Aorta (tissue), 5 donors: ENCODE data around the gene TMEM125. TPM values are rescaled to one million over a fixed set of nuclear protein-coding genes. Genes with fewer than 3 reads are reported as not detected.

Experiments
- ATAC-seq: fragments of 200-7000 bp; cut with Tn5 transposase; one replicate; pipeline ENCODE4 v1.9.1; 2022; ENCODE audit warnings: moderate library complexity; ENCODE audit not compliant: low FRiP score
- DNase-seq, 2 donors: peaks; one replicate each; pipeline ENCODE4 v3.0.0-alpha.2; 2020
- H3K27ac ChIP-seq, 2 donors: one replicate each; pipeline ENCODE4 v1.5.1; 2013; ENCODE audit warnings: low read length in 2 of 2, mild to moderate bottlenecking in 2 of 2, moderate library complexity in 2 of 2, control low read depth in 1 of 2, inconsistent platforms in 1 of 2, low read depth in 1 of 2
- H3K27me3 ChIP-seq, 2 donors: one replicate each; pipeline ENCODE4 v1.6.1; 2013; ENCODE audit warnings: control low read depth in 1 of 2, low read length in 1 of 2, mild to moderate bottlenecking in 1 of 2, moderate library complexity in 1 of 2; ENCODE audit not compliant: insufficient read depth in 2 of 2, control insufficient read depth in 1 of 2
- H3K36me3 ChIP-seq, 2 donors: one replicate each; pipeline ENCODE4 v1.6.1; 2013; ENCODE audit warnings: control low read depth in 1 of 2, low read length in 1 of 2, mild to moderate bottlenecking in 1 of 2; ENCODE audit not compliant: insufficient read depth in 2 of 2, control insufficient read depth in 1 of 2
- H3K4me1 ChIP-seq, 2 donors: one replicate each; pipeline ENCODE4 v1.6.1; 2013; ENCODE audit warnings: low read length in 2 of 2, control low read depth in 1 of 2, mild to moderate bottlenecking in 1 of 2, moderate library complexity in 1 of 2; ENCODE audit not compliant: insufficient read depth in 2 of 2, control insufficient read depth in 1 of 2
- H3K4me3 ChIP-seq, 2 donors: one replicate each; pipeline ENCODE4 v1.5.1; 2013; ENCODE audit warnings: low read length in 2 of 2, control low read depth in 1 of 2, mild to moderate bottlenecking in 1 of 2
- H3K9me3 ChIP-seq: one replicate; pipeline ENCODE4 v1.6.1; 2013; ENCODE audit warnings: mild to moderate bottlenecking, low read length; ENCODE audit not compliant: control insufficient read depth
- whole genome bisulfite sequencing, 2 donors: extraction: QIAGEN DNeasy Blood & Tissue Kit; methylation state at CpG; one replicate each; pipeline ENCODE4 v1.1.7; 2013; 5-methylcytosine and 5-hydroxymethylcytosine counted together
- intact Hi-C, 2 donors: fragments of 100-400 bp; cut with DNase I; formaldehyde crosslinking; loops; one replicate each; pipeline versions ENCODE4 v1.14.2 to v1.15.0; 2022
- polyA plus RNA-seq, 2 donors: library from polyadenylated mRNA; stranded (reverse); fragments of 200-250 nt; gene quantifications; one replicate each; pipeline ENCODE4 v1.2.3, GENCODE V29; 2013
- total RNA-seq, 2 donors: library from RNA; stranded (reverse); fragmentation: NEBNext Ultra II Directional; extraction: Animal tissue kit (Norgen Biotek cat#: 25700); gene quantifications; one replicate each; pipeline ENCODE4 v1.2.1, GENCODE V29; 2021
- donor health status: healthy with polysubstance abuse.
- donor health status: Bipolar disorder and iron deficiency.
- donor health status: DM: no; HTN: no; CAD: no.
- donor health status: DM: no; HTN: no; CAD: no.
- donor health status: DM: yes; HTN: yes; CAD: no.

The TMEM125 gene
- total and polyA plus RNA-seq, 4 donors = 6.1 TPM; not detected in 3

- 93 to 95% methylated on average over 20 of the region's 20 CpGs for WGBS, 2 donors
- no peaks in the 10 kb centered on the region for H3K4me1 ChIP-seq
- ATAC-seq = no peak
- no peaks in the 10 kb centered on the region for H3K36me3 ChIP-seq
- H3K27ac ChIP-seq = no peak overlapping the region
- intact Hi-C loops = no loop called here
- peak; percentile 34 to 68 for DNase-seq
- H3K27me3 ChIP-seq = no peaks in the 10 kb centered on the region
- H3K9me3 ChIP-seq = no peaks in the 10 kb centered on the region
- H3K4me3 ChIP-seq = no peak overlapping the region
Measured at GRCh38 chr1:43308635-43309404, 39.0 kb downstream of the TMEM125 start.

DNA sequence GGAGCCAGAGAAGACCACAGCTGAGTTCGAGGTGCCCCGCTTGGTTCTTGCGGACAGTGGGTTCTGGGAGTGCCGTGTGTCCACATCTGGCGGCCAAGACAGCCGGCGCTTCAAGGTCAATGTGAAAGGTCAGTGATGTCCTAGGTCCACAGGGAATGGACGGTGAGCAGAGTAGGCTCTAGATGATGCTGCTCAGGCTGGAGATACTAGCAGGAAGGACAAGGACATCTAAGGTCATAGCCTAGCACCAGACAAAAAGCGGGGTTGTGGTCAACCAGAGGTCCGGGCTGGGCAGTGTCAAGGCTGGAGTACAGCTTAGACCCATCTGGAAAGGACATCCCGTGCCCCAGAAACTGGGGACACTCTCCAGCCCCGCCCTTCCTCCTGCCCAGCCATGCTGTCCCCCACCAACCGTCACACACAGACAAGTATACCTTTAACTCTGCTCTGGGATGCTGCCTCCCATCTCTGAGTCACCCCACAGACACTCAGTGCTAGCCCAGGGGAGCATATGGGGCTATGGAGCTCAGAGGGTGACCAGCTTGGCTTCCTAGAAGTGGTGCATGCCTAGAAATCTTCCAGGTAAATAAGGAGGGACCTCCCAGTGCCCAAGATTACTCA is 39.7 kb downstream of the TMEM125 start:
- Histone ChIP-seq H3K27ac (no peak overlapping the region), H3K4me1 (no peaks in the 10 kb centered on the region), H3K27me3 (no peaks in the 10 kb centered on the region), H3K9me3 (no peaks in the 10 kb centered on the region), H3K4me3 (no peak overlapping the region), H3K36me3 (no peaks in the 10 kb centered on the region)
- WGBS, 2 donors = 92 to 93% methylated on average over 13 of the region's 13 CpGs
- intact Hi-C loops = no loop called here
- ATAC-seq = no peak
- peak; percentile 40 to 59 for DNase-seq

DNA sequence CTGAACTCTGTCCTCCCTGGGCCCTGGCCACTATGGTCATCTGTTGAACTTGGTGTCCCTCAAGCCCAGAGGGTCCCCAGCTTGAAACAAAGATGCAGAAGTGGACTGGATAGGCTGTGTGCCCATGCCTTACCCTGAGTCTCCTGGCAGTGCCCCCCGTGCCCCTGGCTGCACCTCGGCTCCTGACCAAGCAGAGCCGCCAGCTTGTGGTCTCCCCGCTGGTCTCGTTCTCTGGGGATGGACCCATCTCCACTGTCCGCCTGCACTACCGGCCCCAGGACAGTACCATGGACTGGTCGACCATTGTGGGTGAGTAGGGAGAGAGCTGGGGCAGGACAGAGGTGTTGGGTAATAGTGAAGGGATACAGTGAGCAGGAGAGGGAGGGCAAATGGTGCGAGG is 41.7 kb downstream of the TMEM125 start:
- peak; percentile 37 to 55 for DNase-seq
- WGBS, 2 donors = 92% methylated on average over 9 of the region's 9 CpGs
- no peaks in the 10 kb centered on the region for H3K27me3 ChIP-seq
- no peaks in the 10 kb centered on the region for H3K4me1 ChIP-seq
- ATAC-seq = no peak
- no peak overlapping the region for H3K27ac ChIP-seq
- H3K4me3 ChIP-seq = no peak overlapping the region
- no peaks in the 10 kb centered on the region for H3K36me3 ChIP-seq
- intact Hi-C loops = no loop called here
- no peaks in the 10 kb centered on the region for H3K9me3 ChIP-seq

DNA sequence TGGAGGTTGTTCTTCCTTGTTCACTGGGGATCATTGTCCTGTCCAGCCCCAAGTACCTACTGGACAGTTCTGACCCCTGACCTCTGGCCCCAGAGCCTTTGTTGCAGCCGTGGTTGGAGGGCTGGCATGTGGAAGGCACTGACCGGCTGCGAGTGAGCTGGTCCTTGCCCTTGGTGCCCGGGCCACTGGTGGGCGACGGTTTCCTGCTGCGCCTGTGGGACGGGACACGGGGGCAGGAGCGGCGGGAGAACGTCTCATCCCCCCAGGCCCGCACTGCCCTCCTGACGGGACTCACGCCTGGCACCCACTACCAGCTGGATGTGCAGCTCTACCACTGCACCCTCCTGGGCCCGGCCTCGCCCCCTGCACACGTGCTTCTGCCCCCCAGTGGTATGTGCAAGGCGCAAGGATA is 42.4 kb downstream of the TMEM125 start:
- ATAC-seq (peak; percentile 6), DNase-seq (peak in 1 of 2 donors; percentile 66)
- H3K4me3 ChIP-seq = no peak overlapping the region
- H3K27ac ChIP-seq = no peak overlapping the region
- intact Hi-C loops = no loop called here
- no peaks in the 10 kb centered on the region for H3K27me3 ChIP-seq
- WGBS, 2 donors = 90 to 92% methylated on average over 19 of the region's 19 CpGs
- H3K4me1 ChIP-seq = no peaks in the 10 kb centered on the region
- no peaks in the 10 kb centered on the region for H3K36me3 ChIP-seq
- H3K9me3 ChIP-seq = no peaks in the 10 kb centered on the region

DNA sequence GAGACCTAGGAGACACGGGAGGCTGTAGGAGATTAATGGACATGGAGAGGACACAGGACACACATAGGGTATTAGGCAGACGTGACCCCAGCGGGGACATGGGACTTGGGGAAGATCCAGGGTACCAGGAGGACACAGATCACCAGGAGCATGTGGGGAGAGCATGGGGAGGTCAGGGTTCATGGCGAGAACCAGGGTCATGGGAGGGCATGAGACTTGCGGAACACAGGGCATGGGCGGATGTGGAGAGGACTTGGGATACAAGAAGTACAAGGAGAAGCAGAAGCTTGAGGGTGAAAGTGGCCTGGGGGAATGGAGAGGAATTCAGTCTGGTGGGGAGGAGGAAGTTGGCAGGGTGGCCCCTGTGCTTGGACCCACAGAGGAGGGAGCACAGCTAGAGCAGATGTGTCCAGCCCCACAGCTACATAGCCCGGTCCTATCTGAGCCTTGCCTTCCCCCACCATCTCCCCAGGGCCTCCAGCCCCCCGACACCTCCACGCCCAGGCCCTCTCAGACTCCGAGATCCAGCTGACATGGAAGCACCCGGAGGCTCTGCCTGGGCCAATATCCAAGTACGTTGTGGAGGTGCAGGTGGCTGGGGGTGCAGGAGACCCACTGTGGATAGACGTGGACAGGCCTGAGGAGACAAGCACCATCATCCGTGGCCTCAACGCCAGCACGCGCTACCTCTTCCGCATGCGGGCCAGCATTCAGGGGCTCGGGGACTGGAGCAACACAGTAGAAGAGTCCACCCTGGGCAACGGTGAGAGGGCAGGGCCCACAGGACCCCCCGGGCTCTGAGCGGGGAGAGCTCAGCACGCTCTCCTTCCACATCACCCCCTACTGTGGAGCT is 43.1 kb downstream of the TMEM125 start:
- H3K27ac ChIP-seq = no peak overlapping the region
- ATAC-seq (no peak), DNase-seq (peak; percentile 38 to 50)
- no peaks in the 10 kb centered on the region for H3K36me3 ChIP-seq
- no peaks in the 10 kb centered on the region for H3K27me3 ChIP-seq
- WGBS, 2 donors = 93 to 94% methylated on average over 24 of the region's 24 CpGs
- no peak overlapping the region for H3K4me3 ChIP-seq
- no peaks in the 10 kb centered on the region for H3K4me1 ChIP-seq
- no peaks in the 10 kb centered on the region for H3K9me3 ChIP-seq
- intact Hi-C loops = no loop called here

DNA sequence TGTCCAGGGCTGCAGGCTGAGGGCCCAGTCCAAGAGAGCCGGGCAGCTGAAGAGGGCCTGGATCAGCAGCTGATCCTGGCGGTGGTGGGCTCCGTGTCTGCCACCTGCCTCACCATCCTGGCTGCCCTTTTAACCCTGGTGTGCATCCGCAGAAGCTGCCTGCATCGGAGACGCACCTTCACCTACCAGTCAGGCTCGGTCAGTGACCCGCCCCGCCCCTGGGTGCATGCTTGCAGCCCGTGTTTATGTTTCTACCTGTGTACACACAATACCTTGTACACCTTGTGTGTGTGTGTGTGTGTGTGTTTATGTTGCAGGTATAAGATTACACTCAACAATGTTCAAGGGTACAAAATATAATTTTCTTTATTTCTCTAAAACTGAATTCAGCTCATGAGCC is 44.0 kb downstream of the TMEM125 start:
- H3K27ac ChIP-seq = no peak overlapping the region
- H3K36me3 ChIP-seq = no peaks in the 10 kb centered on the region
- H3K4me3 ChIP-seq = no peak overlapping the region
- intact Hi-C loops = no loop called here
- 92 to 96% methylated on average over 10 of the region's 10 CpGs for WGBS, 2 donors
- no peaks in the 10 kb centered on the region for H3K9me3 ChIP-seq
- ATAC-seq = no peak
- H3K4me1 ChIP-seq = no peaks in the 10 kb centered on the region
- peak; percentile 20 to 42 for DNase-seq
- no peaks in the 10 kb centered on the region for H3K27me3 ChIP-seq

GRCh38 chr1:43314233-43314632 is 44.5 kb downstream of the TMEM125 start:
- H3K36me3 ChIP-seq = no peaks in the 10 kb centered on the region
- ATAC-seq = no peak
- no peaks in the 10 kb centered on the region for H3K27me3 ChIP-seq
- DNase-seq = peak; percentile 17 to 32
- H3K9me3 ChIP-seq = no peaks in the 10 kb centered on the region
- H3K4me3 ChIP-seq = no peak overlapping the region
- no peak overlapping the region for H3K27ac ChIP-seq
- no peaks in the 10 kb centered on the region for H3K4me1 ChIP-seq
- WGBS, 2 donors = 95% methylated on average over 5 of the region's 5 CpGs
- intact Hi-C loops = no loop called here

GRCh38 chr1:43315481-43315880 is 45.7 kb downstream of the TMEM125 start:
- no peaks in the 10 kb centered on the region for H3K4me1 ChIP-seq
- intact Hi-C loops = no loop called here
- no peaks in the 10 kb centered on the region for H3K27me3 ChIP-seq
- H3K36me3 ChIP-seq = no peaks in the 10 kb centered on the region
- DNase-seq (peak in 1 of 2 donors; percentile 37), ATAC-seq (no peak)
- no peak overlapping the region for H3K27ac ChIP-seq
- H3K9me3 ChIP-seq = no peaks in the 10 kb centered on the region
- WGBS, 2 donors = 89 to 91% methylated on average over 3 of the region's 3 CpGs
- no peak overlapping the region for H3K4me3 ChIP-seq
